Panc1 (cell line): ENCODE measurements around the gene KCNG2. TPM values are rescaled to one million over a fixed set of nuclear protein-coding genes. Genes with fewer than 3 reads are reported as not detected.

ENCODE experiments used
- ATAC-seq: fragments of 200-7000 bp; cut with Tn5 transposase; 2 replicates; pipeline ENCODE4 v1.9.1; 2020; ENCODE audit warnings: mild to moderate bottlenecking, moderate library complexity
- BruUV-seq: library from RNA; stranded (reverse); fragments of 400-500 nt; replicated peaks from 2 replicates; lab custom pipeline; 2021; lab: Mats Ljungman, UMichigan
- CTCF ChIA-PET: fragments of 300-600 bp; sonication (Branson Sonifier 250); formaldehyde crosslinking; loops from one replicate; lab custom pipeline; 2022; ENCODE audit warnings: antibody characterized with exemption; lab: Charles Lee
- POLR2A ChIA-PET: fragments of 300-600 bp; sonication (Branson Sonifier 250); formaldehyde crosslinking; loops from one replicate; lab custom pipeline; 2022; ENCODE audit warnings: antibody characterized with exemption; lab: Charles Lee
- DNase-seq: peaks from one replicate; pipeline ENCODE4 v3.0.0-alpha.2; 2010; ENCODE audit warnings: low read depth, low spot score
- H3K27ac ChIP-seq: 2 replicates; pipeline ENCODE4 v1.5.1; 2011; ENCODE audit warnings: mild to moderate bottlenecking, low read length, inconsistent platforms
- H3K27me3 ChIP-seq: fragments of 200-500 bp; sonication (Bioruptor generic); 2 replicates; pipeline ENCODE4 v1.6.0; 2014; ENCODE audit warnings: low read length, inconsistent platforms; ENCODE audit not compliant: control insufficient read depth, insufficient read depth
- H3K36me3 ChIP-seq: fragments of 200-500 bp; sonication (Bioruptor generic); 2 replicates; pipeline ENCODE4 v1.5.1; 2014; ENCODE audit warnings: inconsistent platforms, mild to moderate bottlenecking, low read length, moderate library complexity; ENCODE audit not compliant: control insufficient read depth, insufficient read depth
- H3K4me1 ChIP-seq: 2 replicates; pipeline ENCODE4 v1.5.1; 2011; ENCODE audit warnings: inconsistent platforms, mild to moderate bottlenecking, low read length, moderate library complexity; ENCODE audit not compliant: control insufficient read depth, insufficient read depth
- H3K4me3 ChIP-seq, 2 experiments: 2 replicates each; pipeline ENCODE4 v1.5.1; 2011 to 2012; ENCODE audit warnings: low read depth in 2 of 2, low read length in 2 of 2, mild to moderate bottlenecking in 2 of 2, inconsistent platforms in 1 of 2, moderate library complexity in 1 of 2
- H3K9me3 ChIP-seq: fragments of 200-500 bp; sonication (Bioruptor generic); 2 replicates; pipeline ENCODE4 v1.5.1; 2014; ENCODE audit warnings: low read depth, mild to moderate bottlenecking, inconsistent platforms, low read length, moderate library complexity; ENCODE audit not compliant: control insufficient read depth, insufficient read depth
- POLR2AphosphoS5 ChIP-seq: IDR thresholded peaks from 2 replicates; pipeline ENCODE4 v1.6.1; 2012; ENCODE audit warnings: mild to moderate bottlenecking, low read depth, low read length, moderate library complexity
- REST ChIP-seq, 2 experiments: IDR thresholded peaks; 2 replicates each; pipeline ENCODE4 v1.6.1; 2011 to 2012; ENCODE audit warnings: low read depth in 2 of 2, control low read depth in 1 of 2, low read length in 1 of 2, mild to moderate bottlenecking in 1 of 2, moderate library complexity in 1 of 2; ENCODE audit not compliant: insufficient read depth in 1 of 2
- SIN3A ChIP-seq: IDR thresholded peaks from 2 replicates; pipeline ENCODE4 v1.6.1; 2012; ENCODE audit warnings: low read depth, mild to moderate bottlenecking, low read length, moderate library complexity, borderline replicate concordance; ENCODE audit not compliant: insufficient read depth
- TCF7L2 ChIP-seq: IDR thresholded peaks from 2 replicates; pipeline ENCODE4 v1.6.1; 2011; ENCODE audit warnings: mild to moderate bottlenecking, low read depth, low read length, inconsistent platforms
- in situ Hi-C: cut with HindIII; loops from 2 replicates; pipeline ENCODE4 v1.10.0; 2016; ENCODE audit warnings: low sequenced_read_pairs, low pct_unique_long_range_greater_than_20kb
- intact Hi-C: fragments of 100-400 bp; cut with micrococcal nuclease; formaldehyde crosslinking; loops from one replicate; pipeline ENCODE4 v1.10.0; 2022; ENCODE audit not compliant: unreplicated experiment
- total RNA-seq: library from RNA; stranded (reverse); gene quantifications from one replicate; pipeline ENCODE4 v1.2.1, GENCODE V29; 2021; ENCODE audit not compliant: unreplicated experiment
- TF ChIP-seq, protein P1 (sequence below): fragments of 450-650 bp; IDR thresholded peaks from 2 replicates; pipeline ENCODE4 v1.5.1; 2017; ENCODE audit warnings: mild to moderate bottlenecking

The KCNG2 gene
- total RNA-seq, 1 experiment from 2014 or later: not detected

GRCh38 chr18:79787527-79787864 lies 10.2 kb upstream of the KCNG2 start:
- no peaks in the 10 kb centered on the region for H3K36me3 ChIP-seq
- H3K9me3 ChIP-seq: no peaks in the 10 kb centered on the region
- in situ Hi-C loops: no loop called here
- no peak overlapping the region for H3K27ac ChIP-seq
- ChIA-PET CTCF (no interaction called here), POLR2A (interaction anchor here (0.6 kb wide), 1 partner anchor 244 kb away, joined by 3 read pairs; no protein-coding TSS in a partner anchor)
- no peaks in the 10 kb centered on the region; the same call in 1 of the 2 replicates for H3K4me1 ChIP-seq
- intact Hi-C loops: no loop called here
- H3K27me3 ChIP-seq: peaks cover 25% of the 10 kb centered on the region
- ATAC-seq (no peak), DNase-seq (no peak)
- no peak overlapping the region for H3K4me3 ChIP-seq
- no TSS peak for BruUV-seq
- TF ChIP-seq POLR2AphosphoS5: no peak
- no peak for TF ChIP-seq REST (IDR thresholded peaks at IDR 0.05; ENCODE audit: insufficient read depth in 1 of 2, low read depth in 2 of 2, low read length in 1 of 2)
- no peak for TF ChIP-seq SIN3A
- no peak for TF ChIP-seq TCF7L2
- TF ChIP-seq, protein P1, sequence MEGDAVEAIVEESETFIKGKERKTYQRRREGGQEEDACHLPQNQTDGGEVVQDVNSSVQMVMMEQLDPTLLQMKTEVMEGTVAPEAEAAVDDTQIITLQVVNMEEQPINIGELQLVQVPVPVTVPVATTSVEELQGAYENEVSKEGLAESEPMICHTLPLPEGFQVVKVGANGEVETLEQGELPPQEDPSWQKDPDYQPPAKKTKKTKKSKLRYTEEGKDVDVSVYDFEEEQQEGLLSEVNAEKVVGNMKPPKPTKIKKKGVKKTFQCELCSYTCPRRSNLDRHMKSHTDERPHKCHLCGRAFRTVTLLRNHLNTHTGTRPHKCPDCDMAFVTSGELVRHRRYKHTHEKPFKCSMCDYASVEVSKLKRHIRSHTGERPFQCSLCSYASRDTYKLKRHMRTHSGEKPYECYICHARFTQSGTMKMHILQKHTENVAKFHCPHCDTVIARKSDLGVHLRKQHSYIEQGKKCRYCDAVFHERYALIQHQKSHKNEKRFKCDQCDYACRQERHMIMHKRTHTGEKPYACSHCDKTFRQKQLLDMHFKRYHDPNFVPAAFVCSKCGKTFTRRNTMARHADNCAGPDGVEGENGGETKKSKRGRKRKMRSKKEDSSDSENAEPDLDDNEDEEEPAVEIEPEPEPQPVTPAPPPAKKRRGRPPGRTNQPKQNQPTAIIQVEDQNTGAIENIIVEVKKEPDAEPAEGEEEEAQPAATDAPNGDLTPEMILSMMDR: no peak

GRCh38 chr18:79787865-79788733 lies 9.6 kb upstream of the KCNG2 start:
- H3K27me3 ChIP-seq: peaks cover 27% of the 10 kb centered on the region
- BruUV-seq: no TSS peak
- no peak overlapping the region for H3K4me3 ChIP-seq
- in situ Hi-C loops (no loop called here), intact Hi-C loops (no loop called here)
- ATAC-seq (no peak), DNase-seq (no peak)
- H3K27ac ChIP-seq: no peak overlapping the region
- POLR2A ChIA-PET: no interaction called here
- TF ChIP-seq REST (IDR thresholded peaks at IDR 0.05; ENCODE audit: insufficient read depth in 1 of 2, low read depth in 2 of 2, low read length in 1 of 2) (no peak), POLR2AphosphoS5 (no peak), SIN3A (no peak), TCF7L2 (no peak)
- TF ChIP-seq, protein P1: no peak
- no peaks in the 10 kb centered on the region for H3K9me3 ChIP-seq
- no peaks in the 10 kb centered on the region for H3K36me3 ChIP-seq
- CTCF ChIA-PET: no interaction called here
- no peaks in the 10 kb centered on the region; the same call in 1 of the 2 replicates for H3K4me1 ChIP-seq
